NCI-H2227 (cell line): ENCODE measurements around the gene TAS2R50.
"Not testable (repeated sequence)": the region's sequence is repeated elsewhere in the genome, so short reads cannot be mapped to it uniquely, and the experiment has no call there.

ENCODE experiments used
- DNase-seq: peaks from one replicate; lab custom pipeline; 2025; ENCODE audit not compliant: unreplicated experiment; lab: John Stamatoyannopoulos, UW

Gene TAS2R50

GRCh38 chr12:10986812-10987211, at the start of gene TAS2R50:
Gene TAS2R50 (minus strand): TSS chr12:10986912. CDS start chr12:10986860, 52 bp downstream.
- DNase-seq: no peak

- not testable (repeated sequence) for DNase-seq
These were observed 47.2 kb upstream of the TAS2R50 start for GRCh38 chr12:11033959-11034358.

GRCh38 chr12:11031307-11031706, 44.6 kb upstream of the TAS2R50 start, which contains the start of gene TAS2R31:
Gene TAS2R31 (minus strand): TSS chr12:11031407. CDS start chr12:11031335, 72 bp downstream.
- no peak for DNase-seq

GRCh38 chr12:11026118-11026517, 39.4 kb upstream of the TAS2R50 start:
- no peak for DNase-seq

GRCh38 chr12:11023387-11023786, 36.7 kb upstream of the TAS2R50 start:
- DNase-seq: no peak

GRCh38 chr12:11022520-11022919, 35.8 kb upstream of the TAS2R50 start, which contains the start of gene TAS2R19:
Gene TAS2R19 (minus strand): TSS chr12:11022620. CDS start chr12:11022571, 49 bp downstream.
- no peak for DNase-seq

GRCh38 chr12:11016937-11017336, 30.2 kb upstream of the TAS2R50 start:
- no peak for DNase-seq

GRCh38 chr12:11015775-11016430, 29.2 kb upstream of the TAS2R50 start:
- no peak for DNase-seq

- DNase-seq: no peak
These were observed 27.5 kb upstream of the TAS2R50 start for GRCh38 chr12:11014234-11014633.

GRCh38 chr12:11007608-11008007, 20.9 kb upstream of the TAS2R50 start:
- DNase-seq: no peak

- DNase-seq: no peak
These were observed 11.5 kb upstream of the TAS2R50 start, which contains the start of gene TAS2R20 for GRCh38 chr12:10998204-10998603. Gene TAS2R20 (minus strand): TSS chr12:10998304. CDS start chr12:10997875, 429 bp downstream.

- DNase-seq: no peak
These were observed 7.6 kb upstream of the TAS2R50 start for GRCh38 chr12:10994307-10994706.

GRCh38 chr12:10989107-10989506, 2.4 kb upstream of the TAS2R50 start:
- DNase-seq: no peak

GRCh38 chr12:10982244-10982643, 4.5 kb downstream of the TAS2R50 start:
- no peak for DNase-seq

GRCh38 chr12:10974965-10975364, 11.7 kb downstream of the TAS2R50 start:
- DNase-seq: no peak

GRCh38 chr12:10968765-10969456, 17.8 kb downstream of the TAS2R50 start:
- DNase-seq: no peak

GRCh38 chr12:10967409-10967808, 19.3 kb downstream of the TAS2R50 start:
- DNase-seq: no peak

GRCh38 chr12:10966314-10966713, 20.4 kb downstream of the TAS2R50 start:
- DNase-seq: no peak

GRCh38 chr12:10965476-10965875, 21.2 kb downstream of the TAS2R50 start:
- DNase-seq: no peak

GRCh38 chr12:10960211-10960610, 26.5 kb downstream of the TAS2R50 start:
- no peak for DNase-seq

- DNase-seq: no peak
These were observed 26.9 kb downstream of the TAS2R50 start for GRCh38 chr12:10959804-10960203.

- no peak for DNase-seq
These were observed 29.0 kb downstream of the TAS2R50 start for GRCh38 chr12:10957741-10958140.
